ENCODE measurements around the gene NUDT17.

NUDT17 gene

GRCh38 chr1:145868232-145868631 is 22.8 kb downstream of the NUDT17 start:
- no peak for TF ChIP-seq CTCF (IDR thresholded peaks at IDR 0.05; ENCODE audit: insufficient read depth, low read length, poor library complexity, severe bottlenecking)
- DNase-seq (ENCODE audit: extremely low read depth, insufficient read length) = no peak
- H3K4me3 ChIP-seq (replicated peaks; ENCODE audit: low read depth, low read length) = no peak overlapping the region
- H3K36me3 ChIP-seq (ENCODE audit: control insufficient read depth, insufficient read depth, low read length) = no peaks in the 10 kb centered on the region
- no peaks in the 10 kb centered on the region; the same call in none of the 2 replicates for H3K27me3 ChIP-seq (replicated peaks; ENCODE audit: control insufficient read depth, insufficient read depth, low read length)

GRCh38 chr1:145871994-145872924 is 26.8 kb downstream of the NUDT17 start:
- DNase-seq (ENCODE audit: extremely low read depth, insufficient read length) = peak; percentile 26
- no peak for TF ChIP-seq CTCF (IDR thresholded peaks at IDR 0.05; ENCODE audit: insufficient read depth, low read length, poor library complexity, severe bottlenecking)
- Histone ChIP-seq H3K36me3 (ENCODE audit: control insufficient read depth, insufficient read depth, low read length) (no peaks in the 10 kb centered on the region), H3K4me3 (replicated peaks; ENCODE audit: low read depth, low read length) (peak overlapping the region; percentile 39), H3K27me3 (replicated peaks; ENCODE audit: control insufficient read depth, insufficient read depth, low read length) (no peaks in the 10 kb centered on the region; the same call in none of the 2 replicates)

- no peak overlapping the region for H3K4me3 ChIP-seq (replicated peaks; ENCODE audit: low read depth, low read length)
- TF ChIP-seq CTCF (IDR thresholded peaks at IDR 0.05; ENCODE audit: insufficient read depth, low read length, poor library complexity, severe bottlenecking) = no peak
- H3K27me3 ChIP-seq (replicated peaks; ENCODE audit: control insufficient read depth, insufficient read depth, low read length) = no peaks in the 10 kb centered on the region; the same call in none of the 2 replicates
- H3K36me3 ChIP-seq (ENCODE audit: control insufficient read depth, insufficient read depth, low read length) = no peaks in the 10 kb centered on the region
- DNase-seq (ENCODE audit: extremely low read depth, insufficient read length) = no peak
Observed at GRCh38 chr1:145874646-145875045, 29.2 kb downstream of the NUDT17 start.

- DNase-seq (ENCODE audit: extremely low read depth, insufficient read length) = no peak
- no peak for TF ChIP-seq CTCF (IDR thresholded peaks at IDR 0.05; ENCODE audit: insufficient read depth, low read length, poor library complexity, severe bottlenecking)
- H3K27me3 ChIP-seq (replicated peaks; ENCODE audit: control insufficient read depth, insufficient read depth, low read length) = no peaks in the 10 kb centered on the region; the same call in 1 of the 2 replicates
- no peaks in the 10 kb centered on the region for H3K36me3 ChIP-seq (ENCODE audit: control insufficient read depth, insufficient read depth, low read length)
- H3K4me3 ChIP-seq (replicated peaks; ENCODE audit: low read depth, low read length) = no peak overlapping the region
Observed at GRCh38 chr1:145877923-145878486, 32.6 kb downstream of the NUDT17 start.

GRCh38 chr1:145878724-145879123 is 33.3 kb downstream of the NUDT17 start:
- Histone ChIP-seq H3K27me3 (replicated peaks; ENCODE audit: control insufficient read depth, insufficient read depth, low read length) (no peaks in the 10 kb centered on the region; the same call in 1 of the 2 replicates), H3K36me3 (ENCODE audit: control insufficient read depth, insufficient read depth, low read length) (no peaks in the 10 kb centered on the region), H3K4me3 (replicated peaks; ENCODE audit: low read depth, low read length) (no peak overlapping the region)
- no peak for TF ChIP-seq CTCF (IDR thresholded peaks at IDR 0.05; ENCODE audit: insufficient read depth, low read length, poor library complexity, severe bottlenecking)
- no peak for DNase-seq (ENCODE audit: extremely low read depth, insufficient read length)
